Ishikawa (cell line): ENCODE data around the gene CCDC106.

Source experiments
- TAF1 ChIP-seq: IDR thresholded peaks from 2 replicates; pipeline ENCODE4 v1.6.1; 2012; ENCODE audit warnings: low read depth, mild to moderate bottlenecking
- TCF12 ChIP-seq: IDR thresholded peaks from 2 replicates; pipeline ENCODE4 v1.6.1; 2012; ENCODE audit warnings: low read depth
- YY1 ChIP-seq: IDR thresholded peaks from 2 replicates; pipeline ENCODE4 v1.6.1; 2012; ENCODE audit warnings: low read depth

DNA sequence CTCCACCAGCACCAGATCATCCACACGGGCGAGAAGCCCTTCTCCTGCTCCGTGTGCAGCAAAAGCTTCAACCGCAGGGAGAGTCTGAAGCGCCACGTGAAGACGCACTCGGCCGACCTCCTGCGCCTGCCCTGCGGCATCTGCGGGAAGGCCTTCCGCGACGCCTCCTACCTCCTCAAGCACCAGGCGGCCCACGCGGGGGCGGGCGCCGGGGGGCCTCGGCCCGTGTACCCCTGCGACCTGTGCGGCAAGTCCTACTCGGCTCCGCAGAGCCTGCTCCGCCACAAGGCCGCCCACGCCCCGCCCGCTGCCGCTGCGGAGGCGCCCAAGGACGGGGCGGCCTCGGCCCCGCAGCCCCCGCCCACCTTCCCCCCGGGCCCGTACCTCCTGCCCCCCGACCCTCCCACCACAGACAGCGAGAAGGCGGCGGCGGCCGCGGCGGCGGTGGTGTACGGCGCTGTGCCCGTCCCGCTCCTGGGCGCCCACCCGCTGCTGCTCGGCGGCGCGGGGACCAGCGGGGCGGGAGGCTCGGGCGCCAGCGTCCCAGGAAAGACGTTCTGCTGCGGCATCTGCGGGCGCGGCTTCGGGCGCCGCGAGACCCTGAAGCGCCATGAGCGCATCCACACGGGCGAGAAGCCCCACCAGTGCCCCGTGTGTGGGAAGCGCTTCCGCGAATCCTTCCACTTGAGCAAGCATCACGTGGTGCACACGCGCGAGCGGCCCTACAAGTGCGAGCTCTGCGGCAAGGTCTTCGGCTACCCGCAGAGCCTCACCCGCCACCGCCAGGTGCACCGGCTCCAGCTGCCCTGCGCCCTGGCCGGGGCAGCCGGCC is 33.1 kb upstream of the CCDC106 start:
- TF ChIP-seq YY1 (no peak), TCF12 (no peak), TAF1 (no peak)
